Measurements from ENCODE around the gene NID2.

The NID2 gene

DNA sequence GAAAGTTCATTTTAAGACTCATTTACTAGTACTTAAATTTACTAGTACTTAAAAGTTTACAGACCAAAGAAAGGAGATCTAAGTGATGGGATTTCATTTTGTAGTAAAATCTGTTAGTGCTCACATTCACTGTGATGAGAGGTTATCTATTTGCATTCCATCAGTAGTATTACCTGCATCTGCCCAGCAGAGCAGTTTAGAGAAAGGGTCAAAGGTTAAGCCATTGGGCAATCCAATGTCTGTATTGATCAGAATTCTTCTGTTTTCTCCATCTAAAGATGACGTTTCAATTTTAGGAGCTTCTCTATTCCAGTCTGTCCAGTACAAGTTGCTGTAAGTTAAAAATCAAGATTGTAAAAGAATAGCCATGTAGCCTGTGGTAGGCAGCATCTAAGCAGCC is 61.2 kb downstream of the NID2 start:
- Histone ChIP-seq H3K4me3 (ENCODE audit: low read length) (no peak overlapping the region), H3K36me3 (ENCODE audit: control insufficient read depth, low read depth, low read length) (peaks cover 90% of the 10 kb centered on the region), H3K27ac (ENCODE audit: low read length) (no peak overlapping the region), H3K9me3 (ENCODE audit: control insufficient read depth, low read depth, low read length) (no peaks in the 10 kb centered on the region), H3K4me1 (ENCODE audit: control insufficient read depth, low read depth, low read length) (peaks cover under 1% of the 10 kb centered on the region), H3K9ac (ENCODE audit: low read length) (no peak overlapping the region), H3K27me3 (ENCODE audit: control insufficient read depth, insufficient read depth, low read length) (no peaks in the 10 kb centered on the region)

DNA sequence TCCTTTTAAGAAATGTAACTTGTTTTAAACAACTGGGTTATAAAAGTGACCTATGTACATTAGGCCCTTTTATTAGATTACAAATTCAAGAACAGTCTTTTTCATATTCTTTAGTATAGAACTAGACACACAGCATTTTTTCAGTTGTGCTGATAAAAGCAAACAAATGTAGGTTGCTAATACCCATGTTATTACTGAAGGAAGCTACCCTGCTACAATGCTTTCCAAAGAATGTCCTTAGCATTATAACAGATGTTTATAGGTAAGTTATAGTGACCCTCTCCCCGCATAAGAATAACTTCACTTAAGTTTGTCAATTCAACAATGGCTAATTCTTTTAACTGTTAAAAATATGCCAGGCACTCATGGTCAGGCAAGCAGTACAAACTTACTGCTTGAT is 61.6 kb downstream of the NID2 start:
- Histone ChIP-seq H3K27ac (ENCODE audit: low read length) (no peak overlapping the region), H3K9me3 (ENCODE audit: control insufficient read depth, low read depth, low read length) (no peaks in the 10 kb centered on the region), H3K9ac (ENCODE audit: low read length) (no peak overlapping the region), H3K36me3 (ENCODE audit: control insufficient read depth, low read depth, low read length) (peaks cover 94% of the 10 kb centered on the region), H3K4me3 (ENCODE audit: low read length) (no peak overlapping the region), H3K4me1 (ENCODE audit: control insufficient read depth, low read depth, low read length) (no peaks in the 10 kb centered on the region), H3K27me3 (ENCODE audit: control insufficient read depth, insufficient read depth, low read length) (no peaks in the 10 kb centered on the region)

DNA sequence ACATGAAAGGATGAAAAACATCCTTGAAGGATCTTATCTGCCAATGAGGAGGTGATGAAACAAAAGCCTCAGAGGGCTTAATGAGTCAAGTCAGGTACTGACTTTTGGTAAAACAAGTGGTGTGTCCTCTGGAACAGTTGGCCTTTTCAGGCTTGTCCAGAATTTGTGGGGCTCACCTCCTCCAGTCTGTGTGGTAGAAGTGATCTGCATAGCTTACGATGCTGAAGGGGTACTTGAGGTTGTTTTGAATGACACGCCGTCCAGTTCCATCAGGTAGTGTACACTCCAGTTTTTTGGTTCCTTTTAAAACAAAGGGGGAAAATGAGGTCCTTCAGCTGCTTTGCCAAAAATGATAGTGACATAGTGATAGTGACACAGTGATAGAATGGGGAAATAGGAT is 62.5 kb downstream of the NID2 start:
- H3K9ac ChIP-seq (ENCODE audit: low read length), result no peak overlapping the region
- H3K36me3 ChIP-seq (ENCODE audit: control insufficient read depth, low read depth, low read length), result peaks cover 98% of the 10 kb centered on the region
- H3K27me3 ChIP-seq (ENCODE audit: control insufficient read depth, insufficient read depth, low read length), result no peaks in the 10 kb centered on the region
- no peak overlapping the region for H3K27ac ChIP-seq (ENCODE audit: low read length)
- no peaks in the 10 kb centered on the region for H3K4me1 ChIP-seq (ENCODE audit: control insufficient read depth, low read depth, low read length)
- no peak overlapping the region for H3K4me3 ChIP-seq (ENCODE audit: low read length)
- no peaks in the 10 kb centered on the region for H3K9me3 ChIP-seq (ENCODE audit: control insufficient read depth, low read depth, low read length)

DNA sequence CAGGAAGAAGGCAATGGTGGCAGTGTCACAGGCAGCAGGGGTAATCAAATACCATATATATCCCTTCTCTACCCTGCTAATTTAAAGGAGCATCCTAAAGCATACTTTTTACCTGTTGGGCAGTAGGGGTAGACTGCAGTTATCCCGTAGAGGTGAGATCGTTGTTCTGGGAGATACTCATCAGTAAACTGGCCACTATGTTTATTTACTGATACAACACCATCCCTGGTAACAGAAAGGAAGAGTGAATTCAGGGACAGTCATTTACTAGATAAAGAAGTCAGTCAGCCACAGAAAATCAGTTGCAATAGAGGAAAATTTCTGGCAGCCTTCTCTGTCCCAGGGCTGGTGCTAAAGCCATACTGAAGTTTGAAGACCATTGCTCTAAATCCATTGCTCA is 63.2 kb downstream of the NID2 start:
- no peaks in the 10 kb centered on the region for H3K9me3 ChIP-seq (ENCODE audit: control insufficient read depth, low read depth, low read length)
- H3K27me3 ChIP-seq (ENCODE audit: control insufficient read depth, insufficient read depth, low read length), result no peaks in the 10 kb centered on the region
- H3K4me1 ChIP-seq (ENCODE audit: control insufficient read depth, low read depth, low read length), result no peaks in the 10 kb centered on the region
- H3K4me3 ChIP-seq (ENCODE audit: low read length), result no peak overlapping the region
- H3K27ac ChIP-seq (ENCODE audit: low read length), result no peak overlapping the region
- no peak overlapping the region for H3K9ac ChIP-seq (ENCODE audit: low read length)
- H3K36me3 ChIP-seq (ENCODE audit: control insufficient read depth, low read depth, low read length), result peaks cover 98% of the 10 kb centered on the region

DNA sequence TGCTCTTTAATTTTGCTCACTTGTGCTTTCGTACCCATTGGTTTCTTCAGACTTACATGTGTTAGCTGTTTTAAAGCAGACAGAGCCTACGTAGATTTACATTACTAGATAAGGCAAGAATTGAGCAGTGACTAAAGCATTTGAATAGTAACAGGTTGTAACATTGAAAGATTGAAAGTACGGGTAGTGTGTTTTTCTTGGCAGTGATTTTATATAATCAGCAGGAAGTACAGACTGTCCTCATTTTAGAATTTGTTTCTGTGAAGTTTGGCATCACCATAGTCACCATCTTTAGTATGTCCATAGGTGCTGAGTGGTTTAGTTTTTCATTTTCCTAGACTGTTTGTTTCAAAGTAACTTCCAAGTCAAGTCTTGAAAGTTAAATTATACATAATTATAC is 65.5 kb downstream of the NID2 start:
- no peak overlapping the region for H3K4me3 ChIP-seq (ENCODE audit: low read length)
- no peaks in the 10 kb centered on the region for H3K4me1 ChIP-seq (ENCODE audit: control insufficient read depth, low read depth, low read length)
- H3K36me3 ChIP-seq (ENCODE audit: control insufficient read depth, low read depth, low read length), result peaks cover 100% of the 10 kb centered on the region

DNA sequence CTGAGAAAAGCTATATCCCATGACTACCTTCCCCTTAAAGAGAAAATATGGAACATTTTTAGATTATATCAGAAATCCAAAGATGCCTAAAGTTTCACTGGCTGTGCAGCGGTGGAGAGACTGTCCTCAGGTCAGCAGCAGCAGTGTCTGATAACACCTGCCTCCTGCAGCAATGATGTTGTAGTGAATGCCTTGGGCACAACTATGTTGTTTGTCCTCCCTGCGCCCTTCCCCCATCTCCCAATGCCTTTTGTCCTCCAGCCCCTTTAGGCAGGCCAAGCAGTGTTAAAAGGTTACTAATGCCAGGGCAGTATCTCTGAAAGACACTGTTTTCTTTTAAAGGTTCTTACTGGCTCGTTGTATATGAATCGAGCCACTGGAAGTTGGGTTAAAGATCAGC is 66.3 kb downstream of the NID2 start:
- H3K27ac ChIP-seq (ENCODE audit: low read length), result no peak overlapping the region
- H3K36me3 ChIP-seq (ENCODE audit: control insufficient read depth, low read depth, low read length), result peaks cover 100% of the 10 kb centered on the region
- no peaks in the 10 kb centered on the region for H3K4me1 ChIP-seq (ENCODE audit: control insufficient read depth, low read depth, low read length)
- no peaks in the 10 kb centered on the region for H3K9me3 ChIP-seq (ENCODE audit: control insufficient read depth, low read depth, low read length)
- H3K27me3 ChIP-seq (ENCODE audit: control insufficient read depth, insufficient read depth, low read length), result no peaks in the 10 kb centered on the region
- H3K9ac ChIP-seq (ENCODE audit: low read length), result no peak overlapping the region
- H3K4me3 ChIP-seq (ENCODE audit: low read length), result no peak overlapping the region

More for the DNA sequence above, 65.5 kb downstream of the NID2 start:
- H3K9ac ChIP-seq (ENCODE audit: low read length), result no peak overlapping the region
- no peaks in the 10 kb centered on the region for H3K9me3 ChIP-seq (ENCODE audit: control insufficient read depth, low read depth, low read length)
- no peaks in the 10 kb centered on the region for H3K27me3 ChIP-seq (ENCODE audit: control insufficient read depth, insufficient read depth, low read length)
- H3K27ac ChIP-seq (ENCODE audit: low read length), result no peak overlapping the region

DNA sequence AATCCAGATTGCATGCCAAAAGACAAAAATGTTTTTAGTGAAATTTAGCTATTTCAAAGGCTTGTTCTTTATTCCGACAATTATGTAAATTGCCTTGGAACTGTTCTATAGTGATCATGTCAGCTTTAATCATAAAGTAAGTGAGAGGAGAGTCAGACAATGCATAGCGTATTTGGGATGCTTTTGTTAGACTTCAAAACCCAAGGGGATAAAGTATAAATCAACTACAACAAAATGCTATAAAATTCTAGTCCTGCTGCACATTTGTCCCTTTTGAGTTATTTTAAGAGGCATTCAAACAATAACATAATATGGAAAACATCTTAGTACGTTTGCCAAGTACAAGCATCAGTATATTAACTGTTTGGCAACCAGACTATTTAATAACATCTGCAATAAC is 68.2 kb downstream of the NID2 start:
- Histone ChIP-seq H3K27ac (ENCODE audit: low read length) (no peak overlapping the region), H3K4me3 (ENCODE audit: low read length) (no peak overlapping the region), H3K4me1 (ENCODE audit: control insufficient read depth, low read depth, low read length) (no peaks in the 10 kb centered on the region), H3K36me3 (ENCODE audit: control insufficient read depth, low read depth, low read length) (peaks cover 97% of the 10 kb centered on the region), H3K9ac (ENCODE audit: low read length) (no peak overlapping the region), H3K9me3 (ENCODE audit: control insufficient read depth, low read depth, low read length) (no peaks in the 10 kb centered on the region), H3K27me3 (ENCODE audit: control insufficient read depth, insufficient read depth, low read length) (no peaks in the 10 kb centered on the region)

DNA sequence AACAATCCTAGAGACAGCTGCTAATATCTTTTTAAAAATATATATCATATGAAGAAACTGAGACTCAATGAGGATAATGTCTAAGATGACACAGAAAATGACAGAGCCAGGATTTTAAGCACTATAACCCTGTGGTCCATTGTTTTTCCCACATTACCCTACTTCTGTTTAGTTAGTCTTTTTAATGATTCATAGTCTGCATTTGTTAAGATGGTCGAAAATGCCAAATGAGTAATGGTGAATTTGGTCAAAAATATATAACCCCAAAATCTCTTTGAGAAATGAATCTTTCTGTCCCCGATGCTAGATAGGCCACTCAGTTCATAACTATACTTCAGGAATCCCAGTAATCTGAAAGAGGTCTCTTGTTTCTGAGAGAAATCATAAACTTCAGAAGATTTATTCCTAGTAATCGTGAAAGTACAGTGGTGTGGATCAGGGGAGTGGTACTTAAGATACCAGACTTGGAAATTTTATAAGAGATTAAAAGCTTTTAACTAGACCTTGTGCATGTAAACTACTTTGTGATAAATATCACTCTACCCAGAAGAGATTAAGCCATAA is 68.8 kb downstream of the NID2 start:
- Histone ChIP-seq H3K4me3 (ENCODE audit: low read length) (no peak overlapping the region), H3K27me3 (ENCODE audit: control insufficient read depth, insufficient read depth, low read length) (no peaks in the 10 kb centered on the region), H3K9ac (ENCODE audit: low read length) (no peak overlapping the region), H3K36me3 (ENCODE audit: control insufficient read depth, low read depth, low read length) (peaks cover 96% of the 10 kb centered on the region), H3K27ac (ENCODE audit: low read length) (no peak overlapping the region), H3K4me1 (ENCODE audit: control insufficient read depth, low read depth, low read length) (no peaks in the 10 kb centered on the region), H3K9me3 (ENCODE audit: control insufficient read depth, low read depth, low read length) (no peaks in the 10 kb centered on the region)

DNA sequence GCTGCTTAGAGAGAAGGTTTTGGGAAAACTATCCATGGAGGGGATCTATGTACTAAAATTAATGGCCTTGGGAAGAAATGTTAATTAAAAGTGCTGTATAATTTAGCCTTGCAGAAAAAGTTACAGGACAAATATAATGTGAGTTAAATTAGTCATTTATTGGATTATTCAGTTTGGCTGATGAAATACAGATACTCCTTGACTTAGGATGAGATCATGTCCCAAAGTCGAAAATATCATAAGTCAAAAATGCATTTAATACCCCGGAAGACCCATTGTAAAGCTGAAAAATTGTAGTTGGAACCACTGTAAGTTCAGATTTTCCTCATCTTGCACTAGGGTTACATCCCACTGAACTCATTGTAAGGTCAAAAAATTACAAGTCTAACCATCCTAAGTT is 69.8 kb downstream of the NID2 start:
- Histone ChIP-seq H3K9ac (ENCODE audit: low read length) (no peak overlapping the region), H3K9me3 (ENCODE audit: control insufficient read depth, low read depth, low read length) (no peaks in the 10 kb centered on the region), H3K4me3 (ENCODE audit: low read length) (no peak overlapping the region), H3K4me1 (ENCODE audit: control insufficient read depth, low read depth, low read length) (no peaks in the 10 kb centered on the region), H3K27me3 (ENCODE audit: control insufficient read depth, insufficient read depth, low read length) (no peaks in the 10 kb centered on the region), H3K36me3 (ENCODE audit: control insufficient read depth, low read depth, low read length) (peaks cover 96% of the 10 kb centered on the region), H3K27ac (ENCODE audit: low read length) (no peak overlapping the region)

DNA sequence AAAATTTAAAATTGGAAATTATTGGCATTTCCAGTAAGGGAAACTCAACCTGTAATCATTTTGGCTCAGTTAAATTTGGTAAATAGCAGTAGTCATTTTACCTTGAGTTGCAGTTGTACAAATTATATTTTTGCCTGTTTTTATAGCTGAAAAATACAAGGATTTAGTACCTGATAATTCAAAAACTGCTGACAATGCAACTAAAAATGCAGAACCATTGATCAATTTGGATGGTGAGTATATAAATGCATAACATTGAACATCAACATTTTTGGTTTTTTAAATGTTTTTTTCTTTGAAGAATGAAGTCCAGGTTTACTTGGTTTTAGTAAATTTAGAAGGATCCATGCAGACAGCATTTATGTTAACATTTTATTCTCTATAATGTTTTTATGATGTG is 70.5 kb downstream of the NID2 start:
- Histone ChIP-seq H3K4me1 (ENCODE audit: control insufficient read depth, low read depth, low read length) (no peaks in the 10 kb centered on the region), H3K27me3 (ENCODE audit: control insufficient read depth, insufficient read depth, low read length) (no peaks in the 10 kb centered on the region), H3K9me3 (ENCODE audit: control insufficient read depth, low read depth, low read length) (no peaks in the 10 kb centered on the region), H3K36me3 (ENCODE audit: control insufficient read depth, low read depth, low read length) (peaks cover 96% of the 10 kb centered on the region), H3K9ac (ENCODE audit: low read length) (no peak overlapping the region), H3K27ac (ENCODE audit: low read length) (no peak overlapping the region), H3K4me3 (ENCODE audit: low read length) (no peak overlapping the region)

DNA sequence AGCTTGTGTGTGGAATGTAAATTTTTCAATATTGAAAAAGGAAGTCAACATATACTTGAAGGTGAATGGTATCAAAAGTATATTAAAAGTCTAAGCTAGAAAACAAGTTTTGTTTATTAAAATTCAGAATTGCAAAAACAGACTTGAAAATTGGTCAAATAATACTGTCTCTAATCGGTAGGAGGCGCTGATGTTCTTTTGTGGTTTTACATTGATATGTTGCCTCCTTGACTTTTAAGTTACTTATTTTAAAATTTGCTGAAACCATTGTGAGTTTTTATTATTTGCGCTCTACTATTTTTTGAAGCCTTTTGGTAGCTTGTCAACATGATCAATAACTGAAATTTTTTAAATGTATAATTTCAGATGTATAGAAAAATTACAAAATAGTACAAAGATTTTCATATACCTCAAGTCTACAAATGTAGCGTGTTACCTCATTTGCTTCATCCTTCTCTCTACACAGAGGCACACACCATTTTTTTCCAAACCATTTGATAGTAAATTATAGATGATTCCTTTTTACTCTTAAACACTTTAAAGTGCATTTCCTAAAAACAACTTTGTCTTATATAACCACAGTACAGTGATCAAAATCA is 72.6 kb downstream of the NID2 start:
- H3K36me3 ChIP-seq (ENCODE audit: control insufficient read depth, low read depth, low read length), result peaks cover 96% of the 10 kb centered on the region
- H3K9ac ChIP-seq (ENCODE audit: low read length), result no peak overlapping the region
- no peak overlapping the region for H3K27ac ChIP-seq (ENCODE audit: low read length)
- H3K4me3 ChIP-seq (ENCODE audit: low read length), result no peak overlapping the region
- H3K27me3 ChIP-seq (ENCODE audit: control insufficient read depth, insufficient read depth, low read length), result no peaks in the 10 kb centered on the region
- H3K4me1 ChIP-seq (ENCODE audit: control insufficient read depth, low read depth, low read length), result no peaks in the 10 kb centered on the region
- no peaks in the 10 kb centered on the region for H3K9me3 ChIP-seq (ENCODE audit: control insufficient read depth, low read depth, low read length)

DNA sequence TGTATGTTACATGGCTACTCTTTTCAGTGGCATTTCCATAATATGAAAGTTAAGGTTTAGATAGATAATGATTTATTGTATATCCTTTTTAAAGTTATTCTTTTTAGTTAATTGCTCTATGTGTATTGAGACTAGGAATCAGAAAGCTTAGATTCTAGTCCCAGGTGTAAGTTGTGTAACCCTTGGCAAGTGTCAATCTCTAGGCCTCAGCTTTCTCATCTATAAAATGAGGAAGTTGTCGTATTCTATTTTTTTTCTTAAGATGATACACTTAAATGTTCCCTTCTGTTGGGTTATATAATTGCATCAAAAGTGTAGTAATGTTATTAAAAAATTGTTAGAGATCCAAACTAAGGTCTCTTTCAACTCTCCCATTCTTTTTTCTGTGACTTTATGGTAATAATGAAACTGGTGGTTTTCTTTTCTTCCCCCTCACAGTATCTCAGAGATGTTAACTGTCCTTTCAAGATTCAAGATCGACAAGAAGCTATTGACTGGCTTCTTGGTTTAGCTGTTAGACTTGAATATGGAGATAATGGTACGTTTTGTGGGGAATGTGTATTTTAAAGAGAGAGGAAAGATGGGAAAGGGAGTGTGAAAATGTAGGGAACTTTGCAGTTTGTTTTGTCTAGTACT is 75.5 kb downstream of the NID2 start:
- no peak overlapping the region for H3K9ac ChIP-seq (ENCODE audit: low read length)
- no peak overlapping the region for H3K27ac ChIP-seq (ENCODE audit: low read length)
- H3K9me3 ChIP-seq (ENCODE audit: control insufficient read depth, low read depth, low read length), result no peaks in the 10 kb centered on the region
- H3K36me3 ChIP-seq (ENCODE audit: control insufficient read depth, low read depth, low read length), result peaks cover 72% of the 10 kb centered on the region
- H3K4me1 ChIP-seq (ENCODE audit: control insufficient read depth, low read depth, low read length), result peaks cover 6% of the 10 kb centered on the region
- no peak overlapping the region for H3K4me3 ChIP-seq (ENCODE audit: low read length)
- no peaks in the 10 kb centered on the region for H3K27me3 ChIP-seq (ENCODE audit: control insufficient read depth, insufficient read depth, low read length)
